Measurements from ENCODE around the gene C18orf54.

C18orf54 gene

DNA sequence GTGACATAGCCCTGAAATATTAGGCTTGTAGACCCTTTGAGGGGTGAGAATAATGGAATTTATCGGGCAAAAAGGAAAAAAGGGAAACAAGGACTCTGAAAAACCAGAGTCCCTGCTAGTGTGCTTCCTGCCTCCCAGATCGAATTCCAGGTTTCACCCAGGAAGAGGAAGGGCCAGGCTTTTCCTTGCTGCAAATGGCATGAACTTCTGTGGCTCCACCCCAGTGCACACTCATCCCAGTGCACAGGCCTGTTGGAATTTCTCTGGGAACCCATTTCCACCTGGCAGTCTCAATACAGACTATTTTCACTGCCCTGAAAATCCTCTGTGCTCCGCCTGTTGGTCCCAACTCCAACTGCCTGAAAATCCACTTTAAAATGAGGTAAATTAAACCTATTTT is 29.9 kb downstream of the C18orf54 start:
- no peak for DNase-seq

DNA sequence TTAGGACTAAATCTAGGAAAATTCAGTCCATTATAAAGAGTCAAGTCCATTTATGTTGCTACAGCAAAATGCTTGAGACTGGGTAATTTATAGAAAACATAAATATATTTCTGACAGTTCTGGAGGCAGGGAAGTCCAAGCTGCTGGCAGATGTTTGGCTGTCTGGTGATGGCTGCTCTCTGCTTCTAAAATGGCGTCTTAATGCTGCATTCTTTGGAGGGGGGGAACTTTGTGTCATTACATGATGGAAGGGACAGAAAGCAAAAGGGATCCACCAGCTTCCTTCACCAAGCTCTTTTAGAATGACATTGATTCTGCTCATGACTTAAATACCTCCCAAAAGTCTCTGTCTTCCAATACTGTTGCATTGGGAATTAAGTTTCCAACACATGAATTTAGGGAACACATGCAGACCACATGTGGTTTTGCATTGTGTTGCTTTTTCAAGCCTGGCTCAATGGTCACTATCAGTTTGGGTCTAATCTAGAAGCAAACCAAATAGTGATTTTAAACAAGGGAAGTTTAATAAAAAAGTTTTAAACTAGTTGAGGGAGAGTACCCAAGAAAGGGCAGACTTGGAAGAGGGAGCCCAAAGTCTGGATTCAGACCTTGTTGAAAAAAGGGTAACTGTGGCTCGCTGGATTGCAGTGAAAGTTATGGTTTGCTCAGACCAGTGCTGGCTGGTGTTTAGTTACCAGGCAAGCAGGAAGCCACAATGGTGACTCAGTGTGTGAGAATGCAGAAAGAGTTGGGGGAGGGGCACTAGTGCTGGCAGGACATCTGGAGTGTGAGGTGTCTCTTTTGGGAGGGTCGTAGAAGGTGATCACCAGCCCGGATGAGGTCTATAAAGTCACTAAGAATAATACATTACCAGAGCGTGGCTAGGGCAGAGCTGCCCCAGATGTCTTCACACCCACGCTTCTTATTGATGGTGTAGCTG is 30.8 kb downstream of the C18orf54 start:
- DNase-seq = peak; percentile 51

DNA sequence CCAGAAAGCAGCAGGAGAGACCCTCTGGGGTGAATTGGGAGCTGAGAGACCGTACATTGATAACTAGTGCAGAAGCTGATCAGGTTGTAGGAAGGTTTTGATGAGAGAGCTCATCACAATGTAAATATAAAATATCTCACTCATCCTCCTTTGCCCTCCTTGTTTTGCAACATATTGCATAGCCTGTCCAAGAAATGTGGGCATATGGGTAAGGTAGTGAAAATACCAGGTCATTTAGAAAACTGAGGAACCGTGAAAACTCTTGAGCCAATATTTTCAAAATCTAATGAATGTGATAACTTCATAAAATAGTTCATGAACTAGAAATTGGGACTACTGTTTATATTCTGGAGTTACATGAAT is 31.4 kb downstream of the C18orf54 start:
- DNase-seq = no peak

DNA sequence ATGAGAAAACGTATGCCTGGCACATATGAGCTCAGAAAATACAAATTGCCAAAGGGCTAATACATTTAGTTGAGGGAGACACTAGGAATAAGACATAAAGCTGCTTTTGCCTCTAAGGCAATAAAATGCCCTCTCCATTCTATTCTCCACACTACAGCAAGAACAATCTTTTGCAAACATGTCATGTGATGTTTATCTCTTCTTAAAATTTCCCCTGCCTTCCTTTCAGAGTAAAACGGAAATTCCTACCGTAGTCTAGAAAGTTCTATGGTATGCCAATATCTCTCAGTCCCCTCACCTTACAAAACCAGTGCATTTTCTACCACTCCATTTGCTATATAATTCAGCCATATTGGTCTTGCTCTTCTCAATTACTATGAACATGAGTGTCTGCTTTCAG is 33.1 kb downstream of the C18orf54 start:
- DNase-seq = no peak

- no peak for DNase-seq
These were observed 34.9 kb downstream of the C18orf54 start for GRCh38 chr18:54392543-54393023.

- DNase-seq = no peak
These were observed 36.1 kb downstream of the C18orf54 start for GRCh38 chr18:54393648-54394294.

- DNase-seq = no peak
These were observed 39.1 kb downstream of the C18orf54 start for GRCh38 chr18:54396760-54397159.

- DNase-seq = no peak
These were observed 47.6 kb downstream of the C18orf54 start for GRCh38 chr18:54405290-54405689.

GRCh38 chr18:54411781-54412180 is 54.1 kb downstream of the C18orf54 start:
- DNase-seq = no peak

DNA sequence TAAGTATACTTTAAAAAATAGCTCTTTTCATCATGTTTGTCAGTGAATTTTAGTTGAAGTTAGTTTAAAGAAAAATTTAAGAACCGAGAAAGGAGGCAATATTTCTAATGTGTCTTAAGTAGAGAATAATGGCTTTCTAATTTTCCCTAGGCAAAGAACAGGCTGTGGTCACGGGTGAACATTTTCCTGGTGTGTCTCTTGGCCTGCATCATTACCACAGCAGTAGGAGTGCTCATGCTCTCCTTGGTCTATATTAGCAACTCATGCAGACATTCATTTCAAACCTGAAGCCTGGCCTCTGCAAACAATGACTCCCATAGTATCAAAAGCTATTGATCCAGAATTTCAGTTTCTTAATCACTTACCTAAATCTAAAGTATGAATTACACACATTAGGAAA is 57.4 kb downstream of the C18orf54 start:
- DNase-seq = no peak

DNA sequence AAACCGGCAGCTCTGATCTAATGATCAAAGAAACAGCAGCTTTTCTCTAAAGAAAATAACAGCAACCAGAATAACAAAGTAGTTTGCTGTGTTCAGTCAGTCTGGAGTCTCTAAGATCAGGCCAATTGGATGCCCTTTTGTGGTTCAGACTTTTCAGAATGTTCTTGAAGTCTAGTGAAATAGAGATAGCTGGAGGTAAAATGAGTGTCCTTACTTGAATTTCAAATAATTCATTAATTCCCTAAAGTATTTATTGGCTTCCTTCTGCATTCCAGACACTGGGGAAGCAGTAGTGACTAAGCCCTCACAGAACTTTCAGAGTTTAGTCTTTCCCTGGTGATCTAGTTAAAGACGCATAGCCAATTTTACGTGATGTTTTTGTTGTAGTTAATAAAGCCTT is 58.7 kb downstream of the C18orf54 start:
- DNase-seq = no peak

- no peak for DNase-seq
These were observed 66.1 kb downstream of the C18orf54 start for GRCh38 chr18:54423831-54424230.

GRCh38 chr18:54426085-54426665 is 68.5 kb downstream of the C18orf54 start:
- no peak for DNase-seq

Data from stimulated activated CD8-positive, alpha-beta memory T cell treated with anti-CD3 and anti-CD28 coated beads, Interleukin-4, amount 100 ng/mL, for 48 hours (primary cell).